GM23338 (cell line): ENCODE data around the gene FBXO38. TPM values are rescaled to one million over a fixed set of nuclear protein-coding genes. Genes with fewer than 3 reads are reported as not detected.

Source experiments
- ATAC-seq: fragments of 200-7000 bp; cut with Tn5 transposase; 3 replicates; pipeline ENCODE4 v1.9.1; 2020
- DNase-seq: peaks from one replicate; pipeline ENCODE4 v3.0.0-alpha.2; 2015; ENCODE audit warnings: low spot score
- H2AFZ ChIP-seq: fragments of 200-600 bp; sonication (generic); 2 replicates; pipeline ENCODE4 v1.8.0; 2016; ENCODE audit warnings: antibody characterized with exemption, mild to moderate bottlenecking, moderate library complexity
- H3F3A ChIP-seq: fragments of 200-600 bp; sonication (generic); replicated peaks from 2 replicates; pipeline ENCODE4 v1.8.0; 2017; ENCODE audit warnings: antibody characterized with exemption, mixed run types, low read depth
- H3K27ac ChIP-seq: fragments of 200-600 bp; sonication (generic); 2 replicates; pipeline ENCODE4 v1.6.1; 2016; ENCODE audit warnings: low read depth
- H3K27me3 ChIP-seq: fragments of 200-600 bp; sonication (generic); 2 replicates; pipeline ENCODE4 v1.8.0; 2016; ENCODE audit warnings: mild to moderate bottlenecking, mixed run types, moderate library complexity; ENCODE audit not compliant: insufficient read depth
- H3K36me3 ChIP-seq: fragments of 200-600 bp; sonication (generic); 2 replicates; pipeline ENCODE4 v1.8.0; 2016; ENCODE audit warnings: mild to moderate bottlenecking; ENCODE audit not compliant: insufficient read depth
- H3K4me1 ChIP-seq: fragments of 200-600 bp; sonication (generic); 2 replicates; pipeline ENCODE4 v1.8.0; 2016; ENCODE audit warnings: mild to moderate bottlenecking, moderate library complexity; ENCODE audit not compliant: insufficient read depth
- H3K4me2 ChIP-seq: fragments of 200-600 bp; sonication (generic); 2 replicates; pipeline ENCODE4 v1.7.1; 2017; ENCODE audit warnings: mixed run types
- H3K4me3 ChIP-seq: fragments of 200-600 bp; sonication (generic); 2 replicates; pipeline ENCODE4 v1.6.1; 2016; ENCODE audit warnings: mixed run types
- H3K79me2 ChIP-seq: fragments of 200-600 bp; sonication (generic); replicated peaks from 2 replicates; pipeline ENCODE4 v1.8.0; 2017; ENCODE audit warnings: mild to moderate bottlenecking; ENCODE audit not compliant: insufficient read depth
- H3K9me2 ChIP-seq: fragments of 200-600 bp; sonication (generic); 2 replicates; pipeline ENCODE4 v1.8.0; 2017; ENCODE audit not compliant: insufficient read depth
- H4K20me1 ChIP-seq: fragments of 200-600 bp; sonication (generic); replicated peaks from 2 replicates; pipeline ENCODE4 v1.8.0; 2017; ENCODE audit warnings: mild to moderate bottlenecking; ENCODE audit not compliant: insufficient read depth
- H3K27ac Mint-ChIP-seq: 2 replicates; pipeline ENCODE4 v1.8.0; 2020; ENCODE audit warnings: inconsistent platforms, mild to moderate bottlenecking, moderate library complexity, mixed read lengths
- H3K27me3 Mint-ChIP-seq: 3 replicates; pipeline ENCODE4 v1.8.0; 2022; ENCODE audit warnings: low read depth, mild to moderate bottlenecking, moderate library complexity, mixed read lengths, inconsistent platforms; ENCODE audit not compliant: insufficient read depth, poor library complexity
- H3K36me3 Mint-ChIP-seq: 3 replicates; pipeline ENCODE4 v1.8.0; 2021; ENCODE audit warnings: low read depth, mild to moderate bottlenecking, inconsistent platforms, moderate library complexity, mixed read lengths
- H3K4me1 Mint-ChIP-seq: 3 replicates; pipeline ENCODE4 v1.8.0; 2020; ENCODE audit warnings: mild to moderate bottlenecking, inconsistent platforms, mixed read lengths
- H3K4me3 Mint-ChIP-seq: 3 replicates; pipeline ENCODE4 v1.8.0; 2021; ENCODE audit warnings: moderate library complexity, mild to moderate bottlenecking, inconsistent platforms, mixed read lengths
- H3K9me3 Mint-ChIP-seq: 3 replicates; pipeline ENCODE4 v1.8.0; 2020; ENCODE audit warnings: moderate library complexity, mild to moderate bottlenecking, inconsistent platforms, mixed read lengths
- EZH2phosphoT487 ChIP-seq: fragments of 200-600 bp; sonication (generic); IDR thresholded peaks from one replicate; pipeline ENCODE4 v1.8.1; 2018; ENCODE audit warnings: antibody characterized with exemption; ENCODE audit not compliant: unreplicated experiment
- NANOG ChIP-seq: IDR thresholded peaks from 2 replicates; pipeline ENCODE4 v1.6.1; 2016; ENCODE audit warnings: antibody characterized with exemption, borderline replicate concordance
- POLR2AphosphoS5 ChIP-seq: IDR thresholded peaks from 2 replicates; pipeline ENCODE4 v1.6.1; 2016; ENCODE audit warnings: antibody characterized with exemption, low read depth
- STAT1 ChIP-seq: IDR thresholded peaks from one replicate; pipeline ENCODE4 v1.6.1; 2016; ENCODE audit warnings: antibody characterized with exemption; ENCODE audit not compliant: unreplicated experiment
- ZNF114 ChIP-seq: fragments of 250-450 bp; sonication (Bioruptor Pico); IDR thresholded peaks from 2 replicates; pipeline ENCODE4 v1.5.0; 2020; ENCODE audit warnings: mild to moderate bottlenecking, moderate library complexity
- polyA plus RNA-seq: library from polyadenylated mRNA; unstranded; fragments of >200 nt; fragmentation: Nextera tagmentation; extraction: Ambion mirVana; gene quantifications from 2 replicates; pipeline ENCODE4 v1.2.1, GENCODE V29; 2016
- total RNA-seq: library from RNA; depleted of rRNA; stranded (reverse); fragments of >200 nt; shearing (Covaris generic); gene quantifications from 2 replicates; pipeline ENCODE4 v1.2.3, GENCODE V29; 2014
- TF ChIP-seq, protein P1 (sequence below): fragments of 250-450 bp; sonication (Bioruptor Pico); IDR thresholded peaks from 2 replicates; pipeline ENCODE4 v1.5.0; 2020; ENCODE audit warnings: mild to moderate bottlenecking, moderate library complexity

Gene FBXO38
- total and polyA plus RNA-seq, 2 experiments from 2014 or later = 13.3 to 45.6 TPM

DNA sequence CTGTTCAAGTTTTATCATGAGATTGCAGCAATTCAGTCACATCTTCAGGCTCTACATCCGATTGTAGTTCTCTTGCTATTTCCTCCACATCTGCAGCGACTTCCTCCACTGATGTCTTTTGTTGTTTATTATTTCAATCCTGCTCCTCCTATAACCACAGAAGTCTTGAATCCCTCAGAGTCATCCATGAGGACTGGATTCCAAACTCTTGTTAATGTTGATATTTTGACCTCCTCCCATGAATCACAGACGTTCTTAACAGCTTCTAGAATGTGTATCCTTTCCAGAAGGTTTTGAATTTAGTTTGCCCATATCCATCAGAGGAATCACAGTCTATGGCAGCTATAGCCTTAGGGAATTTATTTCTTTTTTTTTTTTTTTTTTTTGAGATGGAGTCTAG lies 3.6 kb downstream of the FBXO38 start (continued):
- TF ChIP-seq, protein P1, sequence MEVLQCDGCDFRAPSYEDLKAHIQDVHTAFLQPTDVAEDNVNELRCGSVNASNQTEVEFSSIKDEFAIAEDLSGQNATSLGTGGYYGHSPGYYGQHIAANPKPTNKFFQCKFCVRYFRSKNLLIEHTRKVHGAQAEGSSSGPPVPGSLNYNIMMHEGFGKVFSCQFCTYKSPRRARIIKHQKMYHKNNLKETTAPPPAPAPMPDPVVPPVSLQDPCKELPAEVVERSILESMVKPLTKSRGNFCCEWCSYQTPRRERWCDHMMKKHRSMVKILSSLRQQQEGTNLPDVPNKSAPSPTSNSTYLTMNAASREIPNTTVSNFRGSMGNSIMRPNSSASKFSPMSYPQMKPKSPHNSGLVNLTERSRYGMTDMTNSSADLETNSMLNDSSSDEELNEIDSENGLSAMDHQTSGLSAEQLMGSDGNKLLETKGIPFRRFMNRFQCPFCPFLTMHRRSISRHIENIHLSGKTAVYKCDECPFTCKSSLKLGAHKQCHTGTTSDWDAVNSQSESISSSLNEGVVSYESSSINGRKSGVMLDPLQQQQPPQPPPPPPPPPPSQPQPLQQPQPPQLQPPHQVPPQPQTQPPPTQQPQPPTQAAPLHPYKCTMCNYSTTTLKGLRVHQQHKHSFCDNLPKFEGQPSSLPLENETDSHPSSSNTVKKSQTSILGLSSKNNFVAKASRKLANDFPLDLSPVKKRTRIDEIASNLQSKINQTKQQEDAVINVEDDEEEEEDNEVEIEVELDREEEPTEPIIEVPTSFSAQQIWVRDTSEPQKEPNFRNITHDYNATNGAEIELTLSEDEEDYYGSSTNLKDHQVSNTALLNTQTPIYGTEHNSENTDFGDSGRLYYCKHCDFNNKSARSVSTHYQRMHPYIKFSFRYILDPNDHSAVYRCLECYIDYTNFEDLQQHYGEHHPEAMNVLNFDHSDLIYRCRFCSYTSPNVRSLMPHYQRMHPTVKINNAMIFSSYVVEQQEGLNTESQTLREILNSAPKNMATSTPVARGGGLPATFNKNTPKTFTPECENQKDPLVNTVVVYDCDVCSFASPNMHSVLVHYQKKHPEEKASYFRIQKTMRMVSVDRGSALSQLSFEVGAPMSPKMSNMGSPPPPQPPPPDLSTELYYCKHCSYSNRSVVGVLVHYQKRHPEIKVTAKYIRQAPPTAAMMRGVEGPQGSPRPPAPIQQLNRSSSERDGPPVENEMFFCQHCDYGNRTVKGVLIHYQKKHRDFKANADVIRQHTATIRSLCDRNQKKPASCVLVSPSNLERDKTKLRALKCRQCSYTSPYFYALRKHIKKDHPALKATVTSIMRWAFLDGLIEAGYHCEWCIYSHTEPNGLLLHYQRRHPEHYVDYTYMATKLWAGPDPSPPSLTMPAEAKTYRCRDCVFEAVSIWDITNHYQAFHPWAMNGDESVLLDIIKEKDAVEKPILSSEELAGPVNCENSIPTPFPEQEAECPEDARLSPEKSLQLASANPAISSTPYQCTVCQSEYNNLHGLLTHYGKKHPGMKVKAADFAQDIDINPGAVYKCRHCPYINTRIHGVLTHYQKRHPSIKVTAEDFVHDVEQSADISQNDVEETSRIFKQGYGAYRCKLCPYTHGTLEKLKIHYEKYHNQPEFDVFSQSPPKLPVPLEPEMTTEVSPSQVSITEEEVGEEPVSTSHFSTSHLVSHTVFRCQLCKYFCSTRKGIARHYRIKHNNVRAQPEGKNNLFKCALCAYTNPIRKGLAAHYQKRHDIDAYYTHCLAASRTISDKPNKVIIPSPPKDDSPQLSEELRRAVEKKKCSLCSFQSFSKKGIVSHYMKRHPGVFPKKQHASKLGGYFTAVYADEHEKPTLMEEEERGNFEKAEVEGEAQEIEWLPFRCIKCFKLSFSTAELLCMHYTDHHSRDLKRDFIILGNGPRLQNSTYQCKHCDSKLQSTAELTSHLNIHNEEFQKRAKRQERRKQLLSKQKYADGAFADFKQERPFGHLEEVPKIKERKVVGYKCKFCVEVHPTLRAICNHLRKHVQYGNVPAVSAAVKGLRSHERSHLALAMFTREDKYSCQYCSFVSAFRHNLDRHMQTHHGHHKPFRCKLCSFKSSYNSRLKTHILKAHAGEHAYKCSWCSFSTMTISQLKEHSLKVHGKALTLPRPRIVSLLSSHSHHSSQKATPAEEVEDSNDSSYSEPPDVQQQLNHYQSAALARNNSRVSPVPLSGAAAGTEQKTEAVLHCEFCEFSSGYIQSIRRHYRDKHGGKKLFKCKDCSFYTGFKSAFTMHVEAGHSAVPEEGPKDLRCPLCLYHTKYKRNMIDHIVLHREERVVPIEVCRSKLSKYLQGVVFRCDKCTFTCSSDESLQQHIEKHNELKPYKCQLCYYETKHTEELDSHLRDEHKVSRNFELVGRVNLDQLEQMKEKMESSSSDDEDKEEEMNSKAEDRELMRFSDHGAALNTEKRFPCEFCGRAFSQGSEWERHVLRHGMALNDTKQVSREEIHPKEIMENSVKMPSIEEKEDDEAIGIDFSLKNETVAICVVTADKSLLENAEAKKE (CRISPR knock-in tag) = no peak
- no peak for TF ChIP-seq NANOG

DNA sequence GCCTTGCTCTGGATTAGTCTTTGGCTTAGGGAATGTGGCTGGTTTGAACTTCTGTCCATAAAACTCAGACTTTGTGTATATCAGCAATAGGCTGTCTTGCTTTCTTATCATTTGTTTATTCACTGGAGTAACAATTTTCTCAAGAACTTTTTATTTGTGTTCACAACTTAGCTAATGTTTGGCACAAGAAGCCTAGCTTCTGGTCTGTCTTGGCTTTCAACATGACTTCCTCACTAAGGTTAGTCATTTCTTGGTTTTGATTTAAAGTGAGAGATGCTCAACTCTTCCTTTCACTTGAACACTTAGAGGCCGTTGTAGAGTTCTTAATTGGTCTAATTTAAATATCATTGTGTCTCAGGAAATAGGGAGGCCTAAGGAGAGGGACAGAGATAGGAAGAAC lies 4.9 kb downstream of the FBXO38 start:
- Histone ChIP-seq H4K20me1 (0 out of 2 replicates have a peak, but pooled peaks cover 4% of the 10 kb centered on the region), H3K4me1 (peaks cover 33% of the 10 kb centered on the region), H3K4me3 (peak overlapping the region; percentile 16; the same call in 1 of the 2 replicates), H3K4me2 (peak overlapping the region; percentile 29; the same call in 1 of the 2 replicates), H2AFZ (no peak overlapping the region), H3F3A (no peaks in the 10 kb centered on the region), H3K27ac (no peak overlapping the region; the same call in 1 of the 2 replicates), H3K9me2 (no peaks in the 10 kb centered on the region), H3K27me3 (no peaks in the 10 kb centered on the region), H3K36me3 (no peaks in the 10 kb centered on the region), H3K79me2 (peaks cover 90% of the 10 kb centered on the region)
- Mint-ChIP-seq H3K4me1 (peaks cover 39% of the 10 kb centered on the region), H3K4me3 (no peak overlapping the region), H3K27me3 (no peaks in the 10 kb centered on the region), H3K36me3 (peaks cover 3% of the 10 kb centered on the region; the same call in 1 of the 3 replicates), H3K27ac (no peak overlapping the region; the same call in 1 of the 2 replicates), H3K9me3 (no peaks in the 10 kb centered on the region; the same call in 2 of the 3 replicates)
- no peak for DNase-seq
- ATAC-seq = no peak
- TF ChIP-seq EZH2phosphoT487 (no peak), STAT1 (no peak), POLR2AphosphoS5 (no peak), ZNF114 (CRISPR knock-in tag) (no peak), NANOG (no peak)
- TF ChIP-seq, protein P1 (CRISPR knock-in tag) = no peak
